T-cell (primary cell): ENCODE data around the gene GNG10. TPM values are rescaled to one million over a fixed set of nuclear protein-coding genes. Genes with fewer than 3 reads are reported as not detected.

Experiments
- ATAC-seq, 4 experiments: fragments of 200-7000 bp in 3 of 4; fragments of 150-1000 bp in 1 of 4; cut with Tn5 transposase; replicated peaks in 1 of 4; 1 replicate in 3 of 4; 2 replicates in 1 of 4; pipeline ENCODE4 v1.10.0; 2021; ENCODE audit warnings: moderate library complexity in 3 of 4, mild to moderate bottlenecking in 2 of 4, moderate number of reproducible peaks in 1 of 4
- CTCF ChIA-PET, 2 donors: fragments of 300-600 bp; sonication (Branson Sonifier 250); formaldehyde crosslinking; loops; one replicate each; lab custom pipeline; 2022; ENCODE audit warnings: antibody characterized with exemption in 2 of 2; lab: Charles Lee
- POLR2A ChIA-PET, 2 donors: fragments of 300-600 bp; sonication (Branson Sonifier 250); formaldehyde crosslinking; loops; one replicate each; lab custom pipeline; 2022; ENCODE audit warnings: antibody characterized with exemption in 2 of 2; lab: Charles Lee
- DNase-seq, 35 experiments: peaks; one replicate each; pipeline versions ENCODE4 v3.0.0 to v3.0.0-alpha.2; 2013 to 2023
- H3K27ac ChIP-seq: one replicate; pipeline ENCODE4 v1.5.1; 2013; ENCODE audit warnings: low read length
- H3K27me3 ChIP-seq, 2 experiments: replicated peaks in 1 of 2; 1 replicate in 1 of 2; 2 replicates in 1 of 2; pipeline versions ENCODE4 v1.6.1 to v1.7.0; 2013; ENCODE audit warnings: low read length in 1 of 2, mixed read lengths in 1 of 2; ENCODE audit not compliant: control insufficient read depth in 2 of 2, insufficient read depth in 2 of 2; ENCODE audit errors: extremely low read depth in 1 of 2
- H3K36me3 ChIP-seq, 2 donors: 1 replicate in 1 of 2; 2 replicates in 1 of 2; pipeline versions ENCODE4 v1.6.1 to v1.7.0; 2013; ENCODE audit warnings: low read length in 1 of 2; ENCODE audit not compliant: control insufficient read depth in 2 of 2, insufficient read depth in 1 of 2; ENCODE audit errors: extremely low read depth in 1 of 2
- H3K4me1 ChIP-seq, 2 experiments: 1 replicate in 1 of 2; 2 replicates in 1 of 2; pipeline versions ENCODE4 v1.6.1 to v1.7.0; 2013; ENCODE audit warnings: low read length in 2 of 2, mixed read lengths in 1 of 2; ENCODE audit not compliant: insufficient read depth in 2 of 2, control insufficient read depth in 1 of 2; ENCODE audit errors: extremely low read depth in 1 of 2
- H3K4me3 ChIP-seq, 2 donors: 1 replicate in 1 of 2; 2 replicates in 1 of 2; pipeline versions ENCODE4 v1.5.1 to v1.7.0; 2013; ENCODE audit warnings: mild to moderate bottlenecking in 2 of 2, low read length in 1 of 2, moderate library complexity in 1 of 2; ENCODE audit not compliant: control insufficient read depth in 1 of 2; ENCODE audit errors: extremely low read depth in 1 of 2
- H3K9me3 ChIP-seq: 2 replicates; pipeline ENCODE4 v1.7.0; 2013
- H3K27ac Mint-ChIP-seq, 2 donors: one replicate each; pipeline ENCODE4 v1.8.0; 2020 to 2021; ENCODE audit warnings: mild to moderate bottlenecking in 2 of 2, mixed read lengths in 2 of 2
- H3K27me3 Mint-ChIP-seq, 2 donors: one replicate each; pipeline ENCODE4 v1.8.0; 2021 to 2022; ENCODE audit warnings: mixed read lengths in 2 of 2
- H3K36me3 Mint-ChIP-seq: one replicate; pipeline ENCODE4 v1.8.0; 2021; ENCODE audit warnings: mixed read lengths
- H3K4me1 Mint-ChIP-seq, 3 donors: one replicate each; pipeline ENCODE4 v1.8.0; 2020 to 2022; ENCODE audit warnings: mixed read lengths in 3 of 3, mild to moderate bottlenecking in 1 of 3
- H3K4me3 Mint-ChIP-seq, 3 donors: one replicate each; pipeline ENCODE4 v1.8.0; 2020 to 2022; ENCODE audit warnings: mild to moderate bottlenecking in 3 of 3, mixed read lengths in 3 of 3, moderate library complexity in 3 of 3
- H3K9me3 Mint-ChIP-seq, 3 donors: one replicate each; pipeline ENCODE4 v1.8.0; 2020 to 2022; ENCODE audit warnings: mixed read lengths in 3 of 3
- whole genome bisulfite sequencing: methylation state at CpG from one replicate; pipeline ENCODE4 v1.1.5; 2013; ENCODE audit warnings: missing lambda C conversion rate; ENCODE audit not compliant: insufficient coverage; 5-methylcytosine and 5-hydroxymethylcytosine counted together
- total RNA-seq, 35 experiments: library from RNA in 6 of 35; stranded (reverse) in 6 of 35; fragments of 120-200 nt in 1 of 35; gene quantifications; one replicate each; pipeline versions ENCODE4 v1.2.1 to v1.2.4 and lab custom pipeline; 2013 to 2026

Gene GNG10
- total RNA-seq, 5 donors from 2014 or later (not counting 1 experiment from before 2014, with no cell fraction given), result 6.1 to 11.7 (median 7.7) TPM

DNA sequence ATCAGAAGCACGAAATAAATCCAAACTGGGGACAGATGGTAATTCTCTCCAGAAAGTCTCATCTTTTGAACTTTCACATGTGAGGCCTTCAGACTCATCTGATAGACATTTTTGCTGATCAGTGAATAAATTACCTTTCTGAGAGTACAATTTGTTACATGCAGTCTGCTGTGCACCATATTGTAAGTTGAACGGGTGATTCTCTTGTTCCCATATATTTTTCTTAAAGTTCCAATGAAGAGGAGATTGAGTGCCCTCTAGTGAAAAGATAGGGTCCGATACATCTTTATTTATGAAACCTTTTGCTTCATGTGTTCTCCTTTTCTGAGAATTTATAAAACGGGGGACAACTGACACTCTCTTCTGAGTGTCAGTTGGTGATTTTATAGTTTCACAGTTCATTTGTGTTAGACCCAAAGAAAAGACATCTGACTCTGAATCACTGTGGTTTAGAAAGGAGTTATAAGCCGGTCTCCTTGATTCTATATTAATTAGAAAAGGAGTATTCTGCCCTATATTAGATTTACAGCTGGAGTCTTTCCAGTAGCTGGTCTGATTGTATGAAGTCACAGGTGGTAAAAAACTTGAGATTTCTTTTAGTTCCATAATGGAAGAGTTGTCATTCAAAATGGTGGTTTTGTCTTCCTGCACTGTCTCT lies 30.4 kb downstream of the GNG10 start:
- DNase-seq (peak in 1 of 35 experiments; percentile 25), ATAC-seq (no peak)
- H3K36me3 Mint-ChIP-seq, result peaks cover 12% of the 10 kb centered on the region
- H3K4me3 Mint-ChIP-seq, result no peak overlapping the region
- WGBS, result no CpG with 5 or more reads among the region's 5 CpGs
- Histone ChIP-seq H3K4me3 (no peak overlapping the region), H3K4me1 (no peaks in the 10 kb centered on the region), H3K36me3 (no peaks in the 10 kb centered on the region), H3K27me3 (no peaks in the 10 kb centered on the region), H3K27ac (no peak overlapping the region), H3K9me3 (no peaks in the 10 kb centered on the region)
- peaks cover 0 to 4% (median 0%) of the 10 kb centered on the region in 3 donors for H3K4me1 Mint-ChIP-seq
- no peaks in the 10 kb centered on the region for H3K27me3 Mint-ChIP-seq
- H3K9me3 Mint-ChIP-seq, result no peaks in the 10 kb centered on the region
- H3K27ac Mint-ChIP-seq, result no peak overlapping the region
- POLR2A ChIA-PET, result no interaction called here
- CTCF ChIA-PET, result interaction anchor here in 1 of 2 donors (1.2 kb wide), 1 partner anchor 383 kb away, joined by 4 read pairs; no protein-coding TSS in a partner anchor

DNA sequence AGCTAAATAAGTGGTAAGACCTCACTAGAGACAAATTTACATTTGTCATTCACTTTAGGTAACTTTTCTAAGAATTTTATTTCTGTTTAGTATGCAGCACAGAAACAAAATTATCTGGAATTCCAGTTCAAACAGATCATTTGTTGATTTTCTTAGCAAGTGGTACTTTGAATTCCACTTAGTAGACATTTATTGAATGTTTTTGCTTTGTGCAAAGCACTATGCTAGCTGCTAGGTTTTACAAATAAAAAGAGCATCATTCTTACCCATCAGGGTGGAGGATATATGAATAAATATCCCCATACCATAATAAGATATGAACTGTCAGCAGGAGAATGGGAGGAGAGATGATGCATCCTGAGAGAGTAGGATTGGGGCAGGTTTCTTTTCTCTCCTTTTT lies 35.4 kb downstream of the GNG10 start:
- no peak for DNase-seq
- Mint-ChIP-seq H3K9me3 (no peaks in the 10 kb centered on the region), H3K4me3 (no peak overlapping the region), H3K27me3 (no peaks in the 10 kb centered on the region), H3K27ac (no peak overlapping the region), H3K4me1 (peaks cover 8 to 16% (median 8%) of the 10 kb centered on the region in 3 donors), H3K36me3 (peaks cover 27% of the 10 kb centered on the region)
- ATAC-seq, result no peak
- Histone ChIP-seq H3K27me3 (no peaks in the 10 kb centered on the region), H3K9me3 (no peaks in the 10 kb centered on the region), H3K4me1 (no peaks in the 10 kb centered on the region), H3K4me3 (no peak overlapping the region), H3K27ac (no peak overlapping the region), H3K36me3 (no peaks in the 10 kb centered on the region)
- ChIA-PET CTCF (no interaction called here), POLR2A (no interaction called here)

DNA sequence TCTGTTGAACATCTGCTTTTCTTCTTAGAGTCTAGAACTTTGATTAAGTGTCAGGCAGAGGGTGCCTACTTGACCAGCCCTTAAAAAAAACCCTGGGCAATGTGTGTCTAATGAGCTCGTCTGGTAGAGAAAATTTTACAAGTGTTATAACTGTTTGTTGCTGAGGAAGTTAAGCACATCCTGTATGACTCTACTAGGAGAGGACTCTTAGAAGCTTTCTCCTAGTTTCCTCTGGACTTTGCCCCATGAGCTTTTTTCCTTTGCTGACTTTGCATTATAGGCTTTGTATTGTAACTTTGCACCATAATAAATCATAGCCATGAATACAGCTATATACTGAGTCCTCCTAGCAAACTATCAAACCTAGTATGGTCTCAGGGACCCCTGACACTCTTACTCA lies 39.4 kb downstream of the GNG10 start:
- no peak overlapping the region for H3K27ac Mint-ChIP-seq
- DNase-seq (no peak), ATAC-seq (no peak)
- Histone ChIP-seq H3K4me1 (no peaks in the 10 kb centered on the region), H3K27me3 (no peaks in the 10 kb centered on the region), H3K4me3 (no peak overlapping the region), H3K9me3 (no peaks in the 10 kb centered on the region), H3K36me3 (peaks cover 0 to 3% of the 10 kb centered on the region in 2 donors), H3K27ac (no peak overlapping the region)
- POLR2A ChIA-PET, result no interaction called here
- no peaks in the 10 kb centered on the region for H3K27me3 Mint-ChIP-seq
- CTCF ChIA-PET, result no interaction called here
- WGBS, result 14% methylated on average over 1 of the region's 1 CpG
- no peak overlapping the region for H3K4me3 Mint-ChIP-seq
- H3K36me3 Mint-ChIP-seq, result peaks cover 29% of the 10 kb centered on the region
- H3K9me3 Mint-ChIP-seq, result no peaks in the 10 kb centered on the region
- peaks cover 7 to 16% (median 8%) of the 10 kb centered on the region in 3 donors for H3K4me1 Mint-ChIP-seq

DNA sequence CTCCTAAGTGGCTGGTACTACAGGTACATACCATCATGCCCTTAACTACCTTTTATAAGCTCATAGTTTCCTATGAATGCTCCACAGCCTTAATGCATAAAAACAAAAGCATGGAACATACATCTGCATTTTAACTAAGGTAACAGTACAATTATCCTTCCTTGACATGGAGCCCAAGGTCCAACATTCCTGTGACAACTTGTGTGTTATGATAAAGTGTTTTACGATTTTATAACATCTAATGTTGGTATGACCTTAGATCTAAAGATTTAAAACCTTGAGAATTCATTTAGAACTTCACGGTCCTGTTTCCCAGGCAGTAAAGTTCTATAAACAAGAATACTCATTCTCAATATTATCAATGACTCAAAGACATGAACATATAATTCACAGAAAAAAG lies 43.1 kb downstream of the GNG10 start:
- H3K27me3 ChIP-seq, result no peaks in the 10 kb centered on the region
- CTCF ChIA-PET, result no interaction called here
- Mint-ChIP-seq H3K27ac (no peak overlapping the region), H3K9me3 (no peaks in the 10 kb centered on the region), H3K27me3 (no peaks in the 10 kb centered on the region), H3K4me1 (peaks cover 7 to 9% (median 8%) of the 10 kb centered on the region in 3 donors), H3K4me3 (no peak overlapping the region), H3K36me3 (peaks cover 8% of the 10 kb centered on the region)
- H3K9me3 ChIP-seq, result no peaks in the 10 kb centered on the region
- POLR2A ChIA-PET, result no interaction called here
- no peak overlapping the region for H3K4me3 ChIP-seq
- H3K27ac ChIP-seq, result no peak overlapping the region
- H3K36me3 ChIP-seq, result peaks cover 0 to 3% of the 10 kb centered on the region in 2 donors
- DNase-seq, result no peak
- no peaks in the 10 kb centered on the region for H3K4me1 ChIP-seq
- WGBS, result no CpG with 5 or more reads among the region's 2 CpGs
- ATAC-seq, result no peak

DNA sequence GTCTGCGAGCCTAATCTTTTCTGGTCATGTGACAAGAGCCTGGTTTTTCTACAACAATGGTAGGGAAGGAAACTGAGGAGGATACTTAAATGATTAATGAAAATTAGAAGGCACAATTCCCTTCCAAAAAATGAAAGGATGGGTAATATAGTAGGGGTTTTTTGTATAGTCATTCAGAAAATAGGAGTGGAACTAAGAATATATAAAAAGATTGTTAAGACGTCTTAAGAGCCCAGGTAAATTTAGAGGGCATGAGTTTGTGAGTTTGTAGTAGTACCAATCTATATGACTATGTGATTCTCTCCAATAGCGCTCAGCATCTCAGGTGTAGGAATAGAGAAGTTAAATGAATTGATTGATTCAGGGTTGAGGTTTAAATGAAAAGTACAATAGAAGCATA lies 50.1 kb downstream of the GNG10 start:
- Histone ChIP-seq H3K4me1 (no peaks in the 10 kb centered on the region), H3K36me3 (no peaks in the 10 kb centered on the region), H3K27me3 (no peaks in the 10 kb centered on the region), H3K4me3 (no peak overlapping the region), H3K27ac (no peak overlapping the region), H3K9me3 (no peaks in the 10 kb centered on the region)
- 100% methylated on average over 1 of the region's 3 CpGs for WGBS
- Mint-ChIP-seq H3K9me3 (no peaks in the 10 kb centered on the region), H3K27ac (no peak overlapping the region), H3K4me1 (no peaks in the 10 kb centered on the region), H3K4me3 (no peak overlapping the region), H3K27me3 (no peaks in the 10 kb centered on the region), H3K36me3 (peaks cover 5% of the 10 kb centered on the region)
- ATAC-seq (no peak), DNase-seq (no peak)
- CTCF ChIA-PET, result no interaction called here
- POLR2A ChIA-PET, result no interaction called here

DNA sequence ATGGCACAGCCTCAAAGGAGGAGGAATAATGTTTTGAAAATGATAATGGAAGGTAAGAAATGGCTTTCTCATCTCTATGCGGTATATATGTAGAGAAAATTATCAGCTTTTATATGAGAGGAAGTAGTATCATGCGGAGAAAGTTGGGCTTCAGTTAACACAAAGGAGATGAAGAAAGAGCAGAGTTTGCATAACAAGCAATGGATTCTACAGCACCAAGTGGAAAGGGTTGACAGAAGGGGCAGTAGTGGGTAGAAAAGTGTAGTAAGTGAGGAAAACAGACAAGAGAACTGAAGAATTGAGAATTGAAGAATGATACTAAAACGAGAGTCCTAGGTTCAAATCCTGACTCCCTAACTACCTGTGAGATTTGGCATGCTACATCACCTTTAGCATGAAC lies 51.0 kb downstream of the GNG10 start:
- ChIA-PET POLR2A (interaction anchor here in 1 of 2 donors (0.5 kb wide), 1 partner anchor 1421 kb away, joined by 3 read pairs; no protein-coding TSS in a partner anchor), CTCF (interaction anchor here in 1 of 2 donors (0.6 kb wide), 1 partner anchor 104 kb away, joined by 5 read pairs; no protein-coding TSS in a partner anchor)
- Mint-ChIP-seq H3K4me3 (no peak overlapping the region), H3K9me3 (no peaks in the 10 kb centered on the region), H3K4me1 (no peaks in the 10 kb centered on the region), H3K36me3 (peaks cover 5% of the 10 kb centered on the region), H3K27ac (no peak overlapping the region), H3K27me3 (no peaks in the 10 kb centered on the region)
- ATAC-seq, result no peak
- no peak for DNase-seq
- H3K4me1 ChIP-seq, result no peaks in the 10 kb centered on the region
- no peak overlapping the region for H3K27ac ChIP-seq
- H3K4me3 ChIP-seq, result no peak overlapping the region
- no peaks in the 10 kb centered on the region for H3K9me3 ChIP-seq
- 100% methylated on average over 2 of the region's 3 CpGs for WGBS
- no peaks in the 10 kb centered on the region for H3K27me3 ChIP-seq
- H3K36me3 ChIP-seq, result no peaks in the 10 kb centered on the region
